Subcutaneous adipose tissue (tissue), 4 donors: Measurements from ENCODE around the gene PTPRN2. TPM values are rescaled to one million over a fixed set of nuclear protein-coding genes. Genes with fewer than 3 reads are reported as not detected.

Experiments used
- total RNA-seq, 4 donors: library from RNA; depleted of rRNA; stranded (reverse); fragments of >200 nt; gene quantifications; one replicate each; pipeline ENCODE4 v1.1.0, GENCODE V29; 2016
- TF ChIP-seq, protein P1 (sequence below): fragments of 450-650 bp; IDR thresholded peaks from one replicate; pipeline ENCODE4 v1.5.1; 2016; ENCODE audit warnings: low read depth, mild to moderate bottlenecking, control low read depth, antibody characterized with exemption, moderate library complexity

PTPRN2 gene
- total RNA-seq, 4 donors from 2014 or later = 2.0 to 4.6 (median 3.7) TPM

DNA sequence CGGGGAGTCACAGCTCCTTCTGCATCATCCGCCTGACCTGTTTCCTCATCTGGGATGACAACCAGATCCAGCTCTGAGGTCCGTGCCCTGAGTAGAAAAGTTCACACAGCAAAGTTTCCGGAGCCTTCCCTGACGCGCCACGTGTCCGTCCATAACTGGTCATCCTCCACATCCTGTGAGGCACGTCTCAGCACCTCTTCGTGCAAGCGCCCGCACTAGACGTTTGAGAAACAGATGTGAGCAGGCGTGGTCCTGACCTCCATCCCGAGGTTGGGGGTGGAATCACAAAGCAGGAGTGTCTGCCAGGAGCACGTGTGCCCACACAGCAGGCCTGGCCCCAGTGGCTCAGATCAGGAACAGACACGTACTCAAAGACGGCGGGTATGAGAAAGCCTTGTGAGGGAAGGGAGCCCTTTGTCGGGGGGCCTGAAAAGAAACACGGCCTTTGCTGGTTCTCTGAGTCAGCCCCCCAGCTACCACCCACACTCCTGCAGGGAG, 730.0 kb downstream of the PTPRN2 start:
- TF ChIP-seq, protein P1, sequence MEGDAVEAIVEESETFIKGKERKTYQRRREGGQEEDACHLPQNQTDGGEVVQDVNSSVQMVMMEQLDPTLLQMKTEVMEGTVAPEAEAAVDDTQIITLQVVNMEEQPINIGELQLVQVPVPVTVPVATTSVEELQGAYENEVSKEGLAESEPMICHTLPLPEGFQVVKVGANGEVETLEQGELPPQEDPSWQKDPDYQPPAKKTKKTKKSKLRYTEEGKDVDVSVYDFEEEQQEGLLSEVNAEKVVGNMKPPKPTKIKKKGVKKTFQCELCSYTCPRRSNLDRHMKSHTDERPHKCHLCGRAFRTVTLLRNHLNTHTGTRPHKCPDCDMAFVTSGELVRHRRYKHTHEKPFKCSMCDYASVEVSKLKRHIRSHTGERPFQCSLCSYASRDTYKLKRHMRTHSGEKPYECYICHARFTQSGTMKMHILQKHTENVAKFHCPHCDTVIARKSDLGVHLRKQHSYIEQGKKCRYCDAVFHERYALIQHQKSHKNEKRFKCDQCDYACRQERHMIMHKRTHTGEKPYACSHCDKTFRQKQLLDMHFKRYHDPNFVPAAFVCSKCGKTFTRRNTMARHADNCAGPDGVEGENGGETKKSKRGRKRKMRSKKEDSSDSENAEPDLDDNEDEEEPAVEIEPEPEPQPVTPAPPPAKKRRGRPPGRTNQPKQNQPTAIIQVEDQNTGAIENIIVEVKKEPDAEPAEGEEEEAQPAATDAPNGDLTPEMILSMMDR = no peak

- TF ChIP-seq, protein P1 = no peak
Measured at GRCh38 chr7:157856873-157857577, 730.6 kb downstream of the PTPRN2 start.

GRCh38 chr7:157855452-157856213, 732.0 kb downstream of the PTPRN2 start:
- TF ChIP-seq, protein P1 = no peak

DNA sequence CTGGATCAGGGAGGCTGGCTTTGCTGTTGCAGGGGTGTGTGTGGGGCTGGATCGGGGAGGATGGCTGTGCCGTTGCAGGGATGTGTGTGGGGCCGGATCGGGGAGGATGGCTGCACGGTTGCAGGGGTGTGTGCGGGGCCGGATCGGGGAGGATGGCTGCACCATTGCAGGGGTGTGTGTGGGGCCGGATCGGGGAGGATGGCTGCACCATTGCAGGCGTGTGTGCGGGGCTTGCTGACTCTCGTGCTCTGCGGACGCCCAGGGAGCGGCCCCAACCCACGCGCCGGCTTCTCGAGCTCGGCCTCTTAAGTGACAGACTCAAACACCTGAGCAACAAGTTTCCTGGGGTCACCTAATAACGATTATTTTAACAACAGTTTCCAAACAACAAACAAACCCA, 732.6 kb downstream of the PTPRN2 start:
- TF ChIP-seq, protein P1 = no peak

DNA sequence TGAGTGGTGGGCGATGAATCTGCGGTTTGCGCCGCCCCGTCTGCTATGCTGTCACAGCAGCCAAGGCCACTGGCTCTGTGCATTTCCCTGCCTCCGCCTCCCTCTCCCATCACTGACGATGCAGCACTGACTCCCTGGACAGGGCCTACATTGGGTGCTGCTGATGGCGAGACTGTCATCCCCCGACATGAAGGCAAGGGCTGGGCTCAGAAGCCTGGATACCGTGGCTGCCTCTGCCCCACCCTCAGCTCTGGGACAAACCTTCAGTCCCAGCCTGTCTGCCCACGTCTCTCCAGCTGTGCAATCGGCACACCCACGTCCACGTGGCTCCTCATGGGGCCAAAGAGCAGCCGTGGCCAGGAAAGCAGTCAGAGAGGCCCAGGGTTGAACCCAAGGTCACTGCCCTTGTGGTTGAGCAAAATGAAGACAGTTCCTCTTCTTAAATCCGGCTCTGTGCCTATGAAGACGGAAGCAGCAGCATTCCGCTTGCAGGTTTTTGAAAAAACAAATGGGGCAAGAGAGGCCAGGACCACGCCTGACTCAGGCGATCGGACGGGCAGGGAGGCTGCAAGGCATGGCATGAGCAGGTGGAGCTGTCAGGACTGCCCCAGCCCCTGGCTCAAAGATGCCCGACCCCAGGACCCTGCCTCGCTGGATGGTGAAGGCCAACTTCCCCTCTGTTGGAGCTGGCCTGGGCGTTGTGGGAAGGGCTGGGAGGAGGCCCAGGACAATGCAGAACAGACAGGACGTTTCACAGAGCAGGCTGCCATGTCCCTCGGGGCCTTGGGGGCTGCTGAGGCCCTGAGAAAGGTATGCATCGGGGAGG, 733.3 kb downstream of the PTPRN2 start:
- TF ChIP-seq, protein P1 = no peak

DNA sequence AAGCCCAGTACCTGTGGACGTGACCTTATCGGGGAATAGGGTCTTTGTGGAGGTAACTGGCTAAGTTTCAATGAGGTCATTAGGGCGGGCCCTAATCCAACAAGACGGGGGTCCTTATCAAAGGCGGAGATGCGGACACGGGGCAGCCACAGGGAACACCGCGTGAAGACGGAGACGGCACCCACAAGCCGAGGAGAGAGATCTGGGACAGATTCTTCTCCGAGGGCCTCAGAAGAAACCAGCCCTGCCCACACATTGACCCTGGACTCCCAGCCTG, 733.9 kb downstream of the PTPRN2 start:
- TF ChIP-seq, protein P1 = no peak
